HL-60 (cell line): ENCODE data around the gene AKNA.

Source experiments
- GABPA ChIP-seq: IDR thresholded peaks from 2 replicates; pipeline ENCODE4 v1.6.1; 2012; ENCODE audit warnings: low read depth
- POLR2AphosphoS5 ChIP-seq: IDR thresholded peaks from 2 replicates; pipeline ENCODE4 v1.6.1; 2012; ENCODE audit warnings: low read depth
- TF ChIP-seq, protein P1 (sequence below): IDR thresholded peaks from one replicate; pipeline ENCODE4 v1.5.1; 2011; ENCODE audit warnings: low read length, control low read depth, inconsistent platforms; ENCODE audit not compliant: insufficient read depth

DNA sequence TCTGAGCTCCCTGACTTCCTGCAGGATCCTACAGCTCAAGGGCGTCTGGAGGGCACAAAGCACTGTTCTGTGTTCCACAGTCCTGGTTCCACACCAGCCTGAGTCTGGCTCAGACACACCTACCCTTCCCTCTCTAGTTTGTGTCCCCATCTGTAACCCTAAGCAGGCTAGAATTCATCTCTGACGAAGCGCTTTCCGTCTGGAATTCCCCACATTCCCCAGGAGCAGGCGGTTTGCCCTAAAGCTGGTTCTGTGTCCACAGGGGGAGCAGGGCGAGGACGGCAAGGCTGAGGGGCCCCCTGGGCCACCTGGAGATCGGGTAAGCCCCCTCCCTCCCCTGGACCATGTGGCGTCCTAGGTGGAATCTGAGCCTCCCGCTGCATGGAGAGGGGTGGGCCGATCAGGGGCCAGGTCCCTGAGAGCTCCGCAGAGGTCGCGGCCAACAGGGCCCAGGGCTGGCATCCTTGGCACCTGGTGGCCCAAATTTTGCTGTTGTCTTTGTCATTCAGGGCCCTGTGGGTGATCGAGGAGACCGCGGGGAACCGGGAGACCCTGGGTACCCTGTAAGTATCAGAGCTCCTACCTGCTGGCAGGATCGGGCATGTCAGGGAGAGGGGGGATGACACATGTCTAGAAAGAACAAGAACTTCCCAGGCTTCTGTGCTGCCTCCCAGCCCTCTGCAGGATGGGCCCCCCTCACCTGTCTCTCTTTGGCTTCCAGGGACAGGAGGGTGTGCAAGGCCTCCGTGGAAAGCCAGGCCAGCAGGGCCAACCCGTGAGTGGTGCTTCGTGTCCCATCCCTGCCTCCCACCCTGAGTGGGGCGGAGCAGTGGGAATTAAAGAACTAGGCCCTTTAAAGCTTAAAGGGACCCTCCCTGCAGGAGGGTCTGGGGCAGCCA, 99.3 kb downstream of the AKNA start:
- TF ChIP-seq POLR2AphosphoS5 (no peak), GABPA (no peak)
- TF ChIP-seq, protein P1, sequence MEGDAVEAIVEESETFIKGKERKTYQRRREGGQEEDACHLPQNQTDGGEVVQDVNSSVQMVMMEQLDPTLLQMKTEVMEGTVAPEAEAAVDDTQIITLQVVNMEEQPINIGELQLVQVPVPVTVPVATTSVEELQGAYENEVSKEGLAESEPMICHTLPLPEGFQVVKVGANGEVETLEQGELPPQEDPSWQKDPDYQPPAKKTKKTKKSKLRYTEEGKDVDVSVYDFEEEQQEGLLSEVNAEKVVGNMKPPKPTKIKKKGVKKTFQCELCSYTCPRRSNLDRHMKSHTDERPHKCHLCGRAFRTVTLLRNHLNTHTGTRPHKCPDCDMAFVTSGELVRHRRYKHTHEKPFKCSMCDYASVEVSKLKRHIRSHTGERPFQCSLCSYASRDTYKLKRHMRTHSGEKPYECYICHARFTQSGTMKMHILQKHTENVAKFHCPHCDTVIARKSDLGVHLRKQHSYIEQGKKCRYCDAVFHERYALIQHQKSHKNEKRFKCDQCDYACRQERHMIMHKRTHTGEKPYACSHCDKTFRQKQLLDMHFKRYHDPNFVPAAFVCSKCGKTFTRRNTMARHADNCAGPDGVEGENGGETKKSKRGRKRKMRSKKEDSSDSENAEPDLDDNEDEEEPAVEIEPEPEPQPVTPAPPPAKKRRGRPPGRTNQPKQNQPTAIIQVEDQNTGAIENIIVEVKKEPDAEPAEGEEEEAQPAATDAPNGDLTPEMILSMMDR = no peak
